ENCODE measurements around the gene CANX.

The CANX gene

DNA sequence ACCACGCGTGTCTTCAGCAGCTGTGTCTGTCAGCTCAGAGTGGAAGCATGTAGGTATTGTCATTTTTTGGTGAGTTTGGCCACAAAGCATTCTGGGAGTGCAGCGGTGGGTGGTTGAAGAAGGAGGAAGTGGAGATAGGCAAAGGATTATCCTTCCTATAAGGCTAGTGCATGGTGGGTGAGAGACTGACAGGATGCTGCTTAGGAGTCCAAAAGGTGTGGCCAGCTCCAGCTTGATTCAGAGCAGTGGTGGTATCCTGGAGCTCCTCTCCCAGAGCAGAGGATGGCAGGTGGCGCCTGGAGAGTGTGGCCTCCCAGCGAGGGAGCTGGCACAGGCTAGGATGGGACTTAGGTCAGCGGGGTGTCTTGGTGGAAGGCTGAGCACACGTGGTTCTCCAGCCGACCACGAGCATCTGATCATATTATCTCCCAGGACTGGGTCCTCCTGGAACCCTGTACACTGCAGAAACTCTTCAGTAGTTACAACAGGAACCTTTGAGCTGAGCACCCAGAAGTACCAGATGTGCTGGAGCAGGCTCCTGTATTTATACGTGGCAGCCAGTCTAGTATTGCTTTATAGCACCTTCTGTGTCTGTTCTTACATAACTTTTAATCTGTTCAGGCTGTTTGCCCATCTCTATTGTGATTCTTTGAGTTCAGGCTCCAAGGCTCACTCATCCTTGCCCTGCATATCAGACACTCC lies 63.5 kb downstream of the CANX start:
- no peak for TF ChIP-seq CTCF (IDR thresholded peaks at IDR 0.05; ENCODE audit: extremely low read depth, insufficient read depth, missing control alignments)
- DNase-seq (ENCODE audit: low spot score) = peak; percentile 45
- in situ Hi-C loops (cut with MboI; ENCODE audit: low pct_unique_long_range_greater_than_20kb, low sequenced_read_pairs, unreplicated experiment) = no loop called here

DNA sequence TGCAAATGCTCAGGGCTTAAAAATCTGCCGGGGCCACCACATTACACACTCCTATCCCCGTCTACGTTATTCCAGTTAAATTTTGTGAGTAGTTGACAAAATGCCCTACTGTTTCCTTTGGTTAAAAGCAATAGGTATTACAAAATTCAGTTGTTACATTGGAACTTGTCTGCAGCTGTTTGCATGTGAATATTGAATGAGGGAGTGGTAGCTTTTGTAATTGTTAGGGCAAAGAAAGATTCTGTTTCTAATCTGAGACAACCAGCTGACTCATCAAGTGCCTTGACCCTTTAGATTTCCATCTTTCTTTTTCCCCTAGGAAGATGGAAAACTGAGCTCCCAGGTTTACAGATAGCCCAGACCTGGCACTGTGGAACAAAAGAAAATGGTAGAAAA lies 64.0 kb downstream of the CANX start:
- DNase-seq (ENCODE audit: low spot score) = no peak
- no peak for TF ChIP-seq CTCF (IDR thresholded peaks at IDR 0.05; ENCODE audit: extremely low read depth, insufficient read depth, missing control alignments)
- in situ Hi-C loops (cut with MboI; ENCODE audit: low pct_unique_long_range_greater_than_20kb, low sequenced_read_pairs, unreplicated experiment) = no loop called here

GRCh38 chr5:179763215-179763945 lies 64.6 kb downstream of the CANX start:
- peak; percentile 73 for DNase-seq (ENCODE audit: low spot score)
- peak; percentile 88 for TF ChIP-seq CTCF (IDR thresholded peaks at IDR 0.05; ENCODE audit: extremely low read depth, insufficient read depth, missing control alignments)
- in situ Hi-C loops (cut with MboI; ENCODE audit: low pct_unique_long_range_greater_than_20kb, low sequenced_read_pairs, unreplicated experiment) = no loop called here

GRCh38 chr5:179764056-179764455 lies 65.3 kb downstream of the CANX start:
- in situ Hi-C loops (cut with MboI; ENCODE audit: low pct_unique_long_range_greater_than_20kb, low sequenced_read_pairs, unreplicated experiment) = no loop called here
- TF ChIP-seq CTCF (IDR thresholded peaks at IDR 0.05; ENCODE audit: extremely low read depth, insufficient read depth, missing control alignments) = no peak
- no peak for DNase-seq (ENCODE audit: low spot score)

DNA sequence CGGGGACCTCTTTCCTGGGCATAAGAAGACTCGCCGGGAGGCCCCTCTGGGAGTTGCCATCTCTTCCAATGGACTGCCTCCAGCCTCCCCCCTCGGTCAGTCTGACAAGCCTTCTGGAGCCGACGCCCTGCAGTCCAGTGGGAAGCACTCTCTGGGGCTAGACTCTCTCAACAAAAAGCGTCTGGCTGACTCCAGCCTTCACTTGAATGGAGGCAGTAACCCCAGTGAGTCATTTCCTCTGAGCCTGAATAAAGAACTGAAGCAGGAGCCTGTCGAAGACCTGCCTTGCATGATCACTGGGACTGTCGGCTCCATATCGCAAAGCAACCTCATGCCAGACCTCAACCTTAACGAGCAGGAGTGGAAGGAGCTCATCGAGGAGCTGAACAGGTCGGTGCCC lies 66.6 kb downstream of the CANX start:
- TF ChIP-seq CTCF (IDR thresholded peaks at IDR 0.05; ENCODE audit: extremely low read depth, insufficient read depth, missing control alignments) = no peak
- no peak for DNase-seq (ENCODE audit: low spot score)
- in situ Hi-C loops (cut with MboI; ENCODE audit: low pct_unique_long_range_greater_than_20kb, low sequenced_read_pairs, unreplicated experiment) = no loop called here

DNA sequence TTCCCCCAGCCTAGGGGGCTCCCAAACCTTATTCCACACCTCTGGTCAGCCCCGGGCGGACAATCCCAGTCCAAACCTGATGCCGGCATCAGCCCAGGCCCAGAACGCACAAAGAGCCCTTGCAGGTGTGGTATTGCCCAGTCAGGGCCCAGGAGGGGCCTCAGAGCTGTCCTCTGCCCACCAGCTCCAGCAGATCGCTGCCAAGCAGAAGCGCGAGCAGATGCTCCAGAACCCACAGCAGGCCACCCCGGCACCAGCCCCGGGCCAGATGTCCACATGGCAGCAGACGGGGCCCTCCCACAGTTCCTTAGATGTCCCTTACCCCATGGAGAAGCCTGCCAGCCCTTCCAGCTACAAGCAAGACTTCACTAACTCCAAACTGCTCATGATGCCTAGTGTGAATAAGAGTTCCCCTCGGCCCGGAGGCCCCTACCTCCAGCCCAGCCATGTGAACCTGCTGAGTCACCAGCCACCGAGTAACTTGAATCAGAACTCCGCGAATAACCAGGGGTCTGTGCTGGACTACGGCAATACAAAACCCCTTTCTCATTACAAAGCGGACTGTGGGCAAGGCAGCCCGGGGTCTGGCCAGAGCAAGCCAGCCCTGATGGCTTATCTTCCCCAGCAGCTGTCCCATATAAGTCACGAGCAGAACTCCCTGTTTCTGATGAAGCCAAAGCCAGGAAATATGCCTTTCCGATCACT lies 67.4 kb downstream of the CANX start:
- no peak for TF ChIP-seq CTCF (IDR thresholded peaks at IDR 0.05; ENCODE audit: extremely low read depth, insufficient read depth, missing control alignments)
- in situ Hi-C loops (cut with MboI; ENCODE audit: low pct_unique_long_range_greater_than_20kb, low sequenced_read_pairs, unreplicated experiment) = no loop called here
- DNase-seq (ENCODE audit: low spot score) = no peak

Measured in GM13977 (cell line).